Testis (tissue), 2 donors: Measurements from ENCODE around the gene TPPP.

Experiments
- POLR2A ChIP-seq: fragments of 450-650 bp; IDR thresholded peaks from one replicate; pipeline ENCODE4 v1.6.1; 2017; ENCODE audit warnings: antibody characterized with exemption, mild to moderate bottlenecking, moderate library complexity
- TF ChIP-seq, protein P1 (sequence below), 3 experiments: fragments of 450-650 bp in 2 of 3; fragments of 200-600 bp in 1 of 3; sonication (generic) in 1 of 3; IDR thresholded peaks; one replicate each; pipeline ENCODE4 v1.5.1; 2016 to 2019; ENCODE audit warnings: antibody characterized with exemption in 3 of 3, mild to moderate bottlenecking in 2 of 3, moderate library complexity in 1 of 3

DNA sequence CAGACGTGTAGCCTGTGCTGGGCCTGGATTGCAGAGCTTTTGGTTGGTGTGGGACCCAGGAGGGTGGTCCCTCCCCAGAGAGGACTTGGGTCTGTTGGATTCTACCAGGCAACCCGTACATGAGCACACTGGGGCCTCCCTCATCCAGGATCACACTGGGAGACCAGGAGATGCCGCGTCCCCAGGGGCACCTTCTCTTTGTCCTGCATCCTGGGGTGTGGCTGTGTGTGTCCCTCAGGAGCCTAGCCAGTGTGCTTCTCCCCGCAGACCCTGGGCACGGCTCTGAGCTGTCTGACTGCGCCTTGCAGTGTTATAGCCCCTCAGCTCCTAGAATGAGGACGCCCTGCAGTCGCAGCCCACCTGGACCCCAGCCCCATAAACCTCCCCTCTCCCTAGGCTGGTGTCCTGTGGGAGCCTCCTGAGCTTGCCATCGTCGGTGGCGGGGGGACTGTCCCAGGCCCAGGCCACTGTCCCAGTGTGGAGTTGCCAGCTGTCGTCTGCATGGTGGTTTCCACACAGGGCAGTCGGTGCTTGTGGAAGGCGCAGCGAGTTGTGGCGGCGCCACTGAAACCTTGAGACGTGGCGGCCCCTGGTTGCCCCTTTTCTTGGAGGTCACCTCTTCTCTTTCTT is 53.5 kb downstream of the TPPP start:
- TF ChIP-seq POLR2A: no peak
- TF ChIP-seq, protein P1, sequence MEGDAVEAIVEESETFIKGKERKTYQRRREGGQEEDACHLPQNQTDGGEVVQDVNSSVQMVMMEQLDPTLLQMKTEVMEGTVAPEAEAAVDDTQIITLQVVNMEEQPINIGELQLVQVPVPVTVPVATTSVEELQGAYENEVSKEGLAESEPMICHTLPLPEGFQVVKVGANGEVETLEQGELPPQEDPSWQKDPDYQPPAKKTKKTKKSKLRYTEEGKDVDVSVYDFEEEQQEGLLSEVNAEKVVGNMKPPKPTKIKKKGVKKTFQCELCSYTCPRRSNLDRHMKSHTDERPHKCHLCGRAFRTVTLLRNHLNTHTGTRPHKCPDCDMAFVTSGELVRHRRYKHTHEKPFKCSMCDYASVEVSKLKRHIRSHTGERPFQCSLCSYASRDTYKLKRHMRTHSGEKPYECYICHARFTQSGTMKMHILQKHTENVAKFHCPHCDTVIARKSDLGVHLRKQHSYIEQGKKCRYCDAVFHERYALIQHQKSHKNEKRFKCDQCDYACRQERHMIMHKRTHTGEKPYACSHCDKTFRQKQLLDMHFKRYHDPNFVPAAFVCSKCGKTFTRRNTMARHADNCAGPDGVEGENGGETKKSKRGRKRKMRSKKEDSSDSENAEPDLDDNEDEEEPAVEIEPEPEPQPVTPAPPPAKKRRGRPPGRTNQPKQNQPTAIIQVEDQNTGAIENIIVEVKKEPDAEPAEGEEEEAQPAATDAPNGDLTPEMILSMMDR (IDR thresholded peaks at IDR 0.05): no peak
